Fibroblast of villous mesenchyme (primary cell): ENCODE data around the gene SATB2. TPM values are rescaled to one million over a fixed set of nuclear protein-coding genes. Genes with fewer than 3 reads are reported as not detected.

Source experiments
- DNase-seq: peaks from one replicate; pipeline ENCODE4 v3.0.0-alpha.2; 2010; ENCODE audit warnings: low read depth
- H3K4me3 ChIP-seq: 2 replicates; pipeline ENCODE4 v1.5.1; 2011; ENCODE audit warnings: low read depth, mild to moderate bottlenecking, low read length
- CTCF ChIP-seq: IDR thresholded peaks from 2 replicates; pipeline ENCODE4 v1.5.1; 2012; ENCODE audit warnings: low read depth, mild to moderate bottlenecking, low read length; ENCODE audit not compliant: insufficient read depth
- total RNA-seq: library from RNA; depleted of rRNA; stranded (reverse); fragments of >200 nt; gene quantifications from 2 replicates; pipeline ENCODE4 v1.2.3, GENCODE V29; 2012

The SATB2 gene
- total RNA-seq, 1 donor, result 13.0 TPM

- no peak overlapping the region for H3K4me3 ChIP-seq
- DNase-seq, result peak; percentile 19
- no peak for TF ChIP-seq CTCF
Measured at GRCh38 chr2:199315299-199316179, 142.2 kb downstream of the SATB2 start.

GRCh38 chr2:199312931-199313330 is 144.8 kb downstream of the SATB2 start:
- TF ChIP-seq CTCF, result no peak
- DNase-seq, result no peak
- no peak overlapping the region for H3K4me3 ChIP-seq

GRCh38 chr2:199310771-199311585 is 146.8 kb downstream of the SATB2 start:
- H3K4me3 ChIP-seq, result no peak overlapping the region
- DNase-seq, result no peak
- no peak for TF ChIP-seq CTCF

- DNase-seq, result no peak
- TF ChIP-seq CTCF, result no peak
- no peak overlapping the region for H3K4me3 ChIP-seq
Measured at GRCh38 chr2:199309973-199310372, 147.8 kb downstream of the SATB2 start.

GRCh38 chr2:199309411-199309810 is 148.3 kb downstream of the SATB2 start:
- no peak for TF ChIP-seq CTCF
- no peak for DNase-seq

GRCh38 chr2:199308567-199308966 is 149.2 kb downstream of the SATB2 start:
- no peak for DNase-seq
- H3K4me3 ChIP-seq, result no peak overlapping the region
- TF ChIP-seq CTCF, result no peak

More at GRCh38 chr2:199309411-199309810, 148.3 kb downstream of the SATB2 start:
- H3K4me3 ChIP-seq, result no peak overlapping the region
